NCI-H1930 (cell line): Measurements from ENCODE around the gene PLAAT3.
"Not testable (repeated sequence)": the region's sequence is repeated elsewhere in the genome, so short reads cannot be mapped to it uniquely, and the experiment has no call there.

ENCODE experiments used
- DNase-seq, 2 experiments: peaks; one replicate each; lab custom pipeline; 2025; lab: John Stamatoyannopoulos, UW

Gene PLAAT3

DNA sequence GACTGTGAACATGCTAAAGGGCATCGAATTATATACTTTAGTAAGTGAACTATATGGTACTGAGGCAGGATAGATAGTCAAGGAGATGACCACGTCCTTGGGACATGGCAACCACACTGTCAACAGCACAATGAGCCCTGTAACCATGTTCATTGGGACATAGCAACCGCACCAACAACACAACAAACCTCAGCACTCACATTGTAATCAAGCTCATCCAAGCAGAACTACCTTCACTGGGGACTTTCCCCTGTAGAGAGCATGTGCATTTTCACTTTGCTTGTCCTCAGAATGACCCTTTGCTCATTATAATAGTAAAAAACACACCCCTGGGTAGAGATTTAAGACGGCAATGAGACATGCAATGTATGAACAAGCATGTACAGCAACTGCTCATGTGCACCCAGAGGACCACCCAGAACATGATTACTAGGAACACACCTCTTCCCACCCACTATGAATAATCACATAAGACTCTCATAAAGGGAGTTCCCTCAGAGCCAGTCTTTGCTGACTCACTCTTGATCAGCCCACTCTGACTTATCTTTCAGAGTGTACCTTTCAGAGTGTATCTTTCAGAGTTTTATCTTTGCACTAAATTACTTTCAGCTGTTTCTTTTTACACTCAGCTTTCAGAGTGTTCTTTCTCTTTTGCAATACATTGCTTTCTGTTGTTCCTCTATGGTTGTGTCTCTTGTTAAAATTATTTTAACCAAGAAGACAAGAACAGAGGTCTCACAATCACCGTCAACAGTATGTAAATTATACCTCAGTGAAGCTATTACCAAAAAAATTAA is 47.0 kb downstream of the PLAAT3 start:
- DNase-seq, result peak in 1 of 2 experiments; percentile 19

DNA sequence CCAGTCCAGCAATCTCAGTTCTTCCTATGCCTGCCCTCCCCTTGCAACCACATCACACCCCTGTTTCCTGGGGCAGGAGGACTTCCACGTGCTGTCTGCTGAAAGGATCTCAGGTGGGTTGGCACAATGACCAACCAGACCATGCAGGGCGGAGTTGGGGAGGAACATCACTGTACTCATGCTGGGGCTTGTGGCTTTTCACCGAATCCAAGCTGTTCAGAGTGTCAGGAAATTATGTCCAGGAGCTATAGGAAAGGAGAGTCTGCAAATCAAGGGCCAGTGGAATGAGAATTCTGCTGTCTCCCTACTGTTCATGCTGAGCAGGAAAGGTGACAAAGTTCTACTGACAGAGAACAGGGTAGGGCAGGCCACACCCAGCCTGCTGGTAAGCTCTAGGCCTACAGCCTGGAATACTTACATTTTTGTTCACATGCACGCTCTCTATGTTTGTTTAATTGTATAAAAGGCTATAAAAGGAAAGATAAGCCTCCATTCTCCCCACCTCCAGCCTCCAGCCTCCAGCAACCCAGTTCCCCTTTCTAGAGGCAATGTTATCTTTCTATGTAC is 49.4 kb downstream of the PLAAT3 start:
- DNase-seq, result no peak

DNA sequence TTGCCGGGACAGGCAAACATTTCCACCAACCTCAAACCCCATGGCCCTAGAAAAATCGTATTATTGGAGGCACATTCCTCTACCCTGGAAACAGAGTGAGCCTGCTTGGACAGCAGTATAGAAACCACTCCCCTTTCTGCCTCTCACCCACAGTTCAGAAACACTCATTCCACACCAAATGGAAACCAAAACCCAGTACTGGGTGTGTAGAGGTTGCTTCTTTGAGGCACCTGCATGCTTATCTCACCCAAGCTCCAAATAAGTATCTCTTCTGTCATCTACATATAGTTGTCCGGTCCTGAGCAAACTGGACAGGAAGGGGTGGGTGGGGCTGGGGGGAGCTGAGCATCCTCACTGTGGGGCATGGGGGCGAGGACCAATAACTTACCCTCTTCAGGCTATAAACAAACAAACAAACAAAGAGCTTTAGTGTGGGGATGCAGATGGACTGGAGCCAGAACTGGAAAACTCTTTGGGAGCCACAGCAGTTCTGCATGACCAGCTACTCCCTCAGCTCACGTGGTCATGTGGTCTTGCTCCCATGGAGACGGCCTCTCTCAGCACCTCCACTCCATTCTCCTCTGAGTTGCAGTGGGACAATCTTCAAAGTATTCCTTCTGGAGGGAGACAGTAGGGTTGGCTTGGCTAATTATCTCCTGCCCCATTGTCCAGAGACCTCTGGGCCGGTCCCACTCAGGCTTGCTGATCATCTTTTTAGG is 50.0 kb downstream of the PLAAT3 start:
- no peak for DNase-seq

DNA sequence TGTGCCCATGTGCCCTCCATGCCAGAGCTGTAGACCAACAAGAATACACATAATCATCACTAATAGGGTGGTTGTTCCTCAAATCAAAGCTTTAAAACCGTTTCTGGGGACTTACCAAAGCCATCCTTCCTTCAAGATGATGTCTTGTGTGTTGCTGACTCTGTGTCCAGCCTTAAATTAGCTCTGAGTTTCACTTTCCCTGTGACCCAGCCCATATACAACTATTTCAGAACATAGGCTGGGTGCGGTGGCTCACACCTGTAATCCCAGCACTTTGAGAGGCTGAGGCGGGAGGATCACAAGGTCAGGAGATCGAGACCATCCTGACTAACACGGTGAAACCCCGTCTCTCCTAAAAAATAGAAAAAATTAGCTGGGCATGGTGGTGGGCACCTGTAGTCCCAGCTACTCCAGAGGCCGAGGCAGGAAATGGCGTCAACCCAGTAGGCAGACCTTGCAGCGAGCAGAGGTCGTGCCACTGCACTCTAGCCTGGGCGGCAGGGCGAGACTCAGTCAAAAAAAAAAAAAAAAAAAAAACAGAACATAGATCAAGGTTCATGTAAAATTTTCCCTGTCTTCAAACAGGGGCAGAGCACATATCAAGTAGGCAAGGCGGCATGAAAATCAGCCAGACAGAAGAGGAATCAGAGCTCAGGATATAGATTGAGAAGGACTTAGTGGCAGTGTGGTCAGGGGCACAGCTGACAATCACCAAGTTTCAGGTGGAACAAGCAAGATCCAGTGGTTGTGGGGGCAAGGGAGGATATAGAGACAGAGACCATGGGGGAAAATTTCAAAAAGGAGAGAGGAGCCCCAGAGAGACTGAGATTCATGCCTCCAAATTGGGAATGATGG is 50.8 kb downstream of the PLAAT3 start, which contains the start of gene PLAAT2:
Gene PLAAT2 (minus strand): TSS at position 179 of the 855 bp plus-strand sequence. CDS start 55 bp downstream, at position 124.
- DNase-seq, result no peak

DNA sequence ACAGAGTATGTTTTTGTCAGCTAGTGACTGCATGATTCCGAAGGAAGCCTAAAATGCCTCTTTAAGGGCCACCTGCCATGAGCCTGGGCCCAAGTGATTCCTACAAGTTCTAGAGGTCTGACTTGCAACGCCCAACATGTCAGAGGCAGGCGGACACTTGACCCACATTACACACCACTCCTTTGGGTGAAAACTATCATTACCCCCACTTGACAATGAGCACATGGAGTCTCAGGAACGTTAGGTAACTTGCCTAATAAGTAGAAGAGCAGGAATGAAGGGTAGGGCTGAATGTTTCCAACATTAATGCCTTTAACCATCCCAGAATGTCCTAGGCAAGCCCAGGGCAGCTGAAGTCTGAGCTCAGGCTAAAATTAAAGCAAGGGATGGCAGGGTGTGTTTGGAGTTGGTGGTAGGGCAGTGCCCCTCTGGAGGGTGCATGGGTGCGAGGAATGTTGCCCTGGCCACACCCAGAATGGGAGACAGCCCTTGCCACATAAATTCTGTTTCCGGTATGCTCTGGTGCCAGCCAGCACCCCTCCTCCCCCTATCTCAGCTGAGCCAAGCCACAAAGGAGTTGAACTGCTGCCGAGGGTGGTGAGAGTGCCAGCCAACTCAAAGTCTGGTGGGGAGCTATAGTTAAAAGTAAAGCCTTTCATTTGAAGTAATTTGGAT is 53.6 kb downstream of the PLAAT3 start:
- no peak for DNase-seq

DNA sequence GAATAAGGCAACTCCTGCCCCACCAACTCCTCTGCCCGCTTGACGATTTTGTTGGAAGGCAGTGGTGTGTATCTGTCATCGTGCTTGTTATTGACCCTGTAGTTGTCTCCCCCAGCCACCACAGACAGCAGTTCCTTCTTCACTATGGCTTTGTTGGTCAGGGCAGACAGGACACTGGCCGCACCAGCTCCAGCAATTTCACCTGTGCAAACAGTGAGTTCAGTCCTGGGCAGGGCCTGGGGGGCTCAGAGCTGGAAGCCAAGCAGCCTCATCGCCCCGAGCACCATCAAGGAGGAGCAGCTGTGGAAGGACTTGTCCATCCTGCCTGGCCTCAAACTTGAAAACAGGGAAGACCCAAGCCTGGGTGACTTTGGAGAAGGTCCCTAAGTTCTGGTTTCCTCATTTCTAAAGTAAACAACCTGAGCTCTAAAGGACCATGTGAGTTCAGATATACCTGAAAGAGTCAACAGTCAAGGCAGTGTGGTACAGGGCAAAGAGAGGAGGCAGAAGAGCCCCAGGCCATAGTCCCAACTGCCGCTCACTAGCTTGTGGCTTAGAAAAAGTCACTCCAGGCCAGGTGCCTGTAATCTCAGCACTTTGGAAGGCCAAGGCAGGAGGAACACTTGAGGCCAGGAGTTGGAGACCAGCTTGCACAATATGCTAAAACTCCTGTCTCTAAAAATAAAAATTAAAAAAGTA is 55.6 kb downstream of the PLAAT3 start:
- DNase-seq, result no peak

DNA sequence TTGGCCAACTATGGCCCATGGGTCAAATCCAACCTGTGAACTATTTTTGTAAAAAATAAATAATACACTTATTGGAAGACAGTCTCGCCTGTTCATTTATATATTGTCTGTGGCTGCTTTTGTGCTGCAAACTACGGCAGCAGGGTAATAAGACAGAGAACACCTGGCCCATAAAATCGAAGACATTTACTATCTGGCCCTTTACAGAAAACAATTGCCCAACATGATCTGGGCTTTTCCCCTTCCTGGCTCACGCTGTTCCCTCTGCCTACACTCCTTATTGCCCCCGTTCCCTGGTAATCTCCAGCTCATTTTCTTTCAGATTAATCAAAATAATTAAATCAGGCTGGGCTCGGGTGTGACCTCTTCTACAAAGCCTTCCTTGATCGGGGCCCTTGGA is 56.7 kb downstream of the PLAAT3 start:
- no peak for DNase-seq

DNA sequence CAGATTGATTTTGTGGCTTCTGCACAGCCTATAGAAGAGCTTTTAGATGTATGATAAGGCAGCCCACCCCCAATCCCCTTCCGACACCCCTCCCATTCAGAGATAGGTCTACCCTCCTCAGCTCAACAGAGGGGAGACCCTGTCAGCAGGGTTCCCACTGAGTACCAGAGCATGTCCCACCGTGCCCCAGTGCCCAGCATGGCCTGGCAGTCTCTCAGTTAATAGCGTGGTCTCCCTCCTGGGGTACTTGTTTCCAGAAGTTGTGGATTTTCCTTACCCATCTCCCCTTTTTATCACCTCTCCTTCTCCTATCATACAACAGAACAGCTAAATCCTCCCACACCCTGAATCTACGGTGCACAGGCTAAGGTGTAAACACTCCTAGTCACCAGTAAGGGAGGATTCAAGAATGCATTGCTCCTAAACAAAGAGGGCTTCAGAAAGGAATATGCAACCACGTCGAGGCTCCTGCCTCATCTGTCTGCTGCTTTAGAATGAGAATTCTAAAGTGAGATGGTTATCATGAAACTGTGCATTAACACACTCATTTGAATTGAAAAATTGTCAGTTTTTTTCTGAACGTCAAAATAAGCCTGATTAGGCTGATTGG is 57.7 kb downstream of the PLAAT3 start:
- no peak for DNase-seq

DNA sequence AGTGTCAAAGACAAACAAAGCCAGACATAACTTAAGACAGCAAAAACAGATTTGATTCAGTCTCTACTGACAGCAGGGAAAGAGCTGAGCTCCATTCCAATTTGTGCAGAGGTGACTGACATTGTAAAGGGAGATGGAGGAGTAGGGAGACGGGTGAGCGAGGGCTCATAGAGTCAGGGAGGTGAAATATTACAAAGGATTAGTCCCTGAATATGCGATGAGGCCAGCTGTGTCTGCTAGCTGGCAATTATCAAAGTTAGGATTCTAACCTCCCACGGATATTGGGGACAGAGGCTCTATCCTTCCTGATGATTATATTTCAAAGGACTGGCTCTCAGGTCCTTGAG is 59.4 kb downstream of the PLAAT3 start:
- no peak for DNase-seq

DNA sequence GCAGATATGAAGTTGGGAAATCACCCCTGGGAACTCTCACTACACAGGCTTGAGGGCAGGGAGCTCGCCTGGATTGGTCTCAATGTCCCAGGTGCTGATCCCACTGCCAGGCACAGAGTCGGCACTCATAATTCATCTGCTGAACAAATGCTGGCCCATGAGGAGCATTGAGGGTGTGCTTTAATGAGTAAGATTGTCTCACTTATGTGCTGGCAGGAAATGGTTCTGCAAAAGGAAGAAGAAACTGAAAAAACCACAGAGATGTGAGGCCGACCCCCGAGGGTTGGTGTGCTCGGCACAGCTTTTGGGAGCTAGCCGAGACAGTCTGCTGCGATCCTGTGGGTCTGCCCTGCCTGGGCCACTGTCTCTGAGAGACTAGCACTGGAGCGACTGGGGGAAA is 60.5 kb downstream of the PLAAT3 start:
- DNase-seq, result no peak

DNA sequence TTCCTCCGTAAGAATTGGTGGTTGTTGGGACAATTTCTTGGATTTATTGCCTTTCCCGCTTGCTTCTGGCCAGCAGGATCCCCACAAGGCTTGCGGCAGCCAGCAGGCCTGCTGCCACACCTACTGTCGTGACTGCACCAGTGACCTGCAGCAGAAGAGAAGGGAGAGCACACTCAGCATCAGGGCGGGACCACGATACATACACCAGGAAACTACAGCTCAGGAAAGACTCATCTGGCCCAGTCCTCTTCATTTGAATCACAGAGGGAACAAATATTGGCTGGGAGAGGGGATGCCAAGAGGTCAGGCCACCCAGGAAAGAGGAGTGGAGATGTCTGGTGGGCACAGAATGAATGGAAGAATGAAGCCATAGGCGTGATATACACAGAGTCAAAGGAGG is 61.3 kb downstream of the PLAAT3 start:
- no peak for DNase-seq

DNA sequence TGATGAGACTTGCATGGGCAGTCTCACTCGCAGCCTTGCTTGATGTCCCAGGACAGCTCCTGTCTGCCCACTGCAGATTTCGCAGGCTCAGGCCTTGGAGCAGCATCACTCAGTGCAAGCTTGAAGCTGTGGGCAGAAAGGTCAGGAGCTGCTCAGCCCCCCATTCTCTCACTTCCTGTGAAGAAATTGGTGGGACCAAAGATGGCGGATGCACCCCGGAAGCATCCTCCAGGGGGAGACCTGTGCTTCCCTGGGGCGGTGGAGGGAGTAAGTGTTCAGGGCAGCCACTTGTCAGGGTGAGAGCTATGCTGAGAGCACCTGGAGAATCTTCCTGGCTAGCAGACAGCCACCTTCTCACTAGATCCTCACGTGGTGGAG is 62.4 kb downstream of the PLAAT3 start:
- no peak for DNase-seq

DNA sequence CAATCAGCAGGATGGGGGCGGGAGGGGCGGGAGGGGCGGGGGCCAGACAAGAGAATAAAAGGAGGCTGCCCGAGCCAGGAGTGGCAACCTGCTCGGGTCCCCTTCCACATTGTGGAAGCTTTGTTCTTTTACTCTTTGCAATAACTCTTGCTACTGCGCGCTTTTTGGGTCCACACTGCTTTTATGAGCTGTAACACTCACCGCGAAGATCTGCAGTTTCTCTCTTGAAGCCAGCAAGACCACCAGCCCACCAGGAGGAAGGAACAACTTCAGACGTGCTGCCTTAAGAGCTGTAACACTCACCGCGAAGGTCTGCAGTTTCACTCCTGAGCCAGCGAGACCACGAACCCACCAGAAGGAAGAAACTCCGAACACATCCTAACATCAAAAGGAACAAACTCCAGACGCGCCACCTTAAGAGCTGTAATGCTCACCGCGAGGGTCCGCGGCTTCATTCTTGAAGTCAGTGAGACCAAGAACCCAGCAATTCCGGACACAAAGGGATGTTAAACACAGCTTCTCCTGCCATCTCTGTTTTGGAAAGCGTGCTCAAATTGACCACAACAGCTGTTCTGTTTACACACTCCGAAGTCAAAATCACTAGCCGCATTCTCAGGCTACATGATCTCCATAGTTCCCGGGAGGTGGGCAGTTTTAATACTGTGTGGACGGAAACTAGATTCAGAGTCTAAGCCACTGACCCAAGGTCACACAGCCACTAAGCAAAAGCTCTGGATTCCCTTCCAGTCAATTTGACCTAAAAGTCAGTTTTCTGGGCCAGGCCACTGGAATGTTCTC is 62.9 kb downstream of the PLAAT3 start:
- DNase-seq, result no peak

DNA sequence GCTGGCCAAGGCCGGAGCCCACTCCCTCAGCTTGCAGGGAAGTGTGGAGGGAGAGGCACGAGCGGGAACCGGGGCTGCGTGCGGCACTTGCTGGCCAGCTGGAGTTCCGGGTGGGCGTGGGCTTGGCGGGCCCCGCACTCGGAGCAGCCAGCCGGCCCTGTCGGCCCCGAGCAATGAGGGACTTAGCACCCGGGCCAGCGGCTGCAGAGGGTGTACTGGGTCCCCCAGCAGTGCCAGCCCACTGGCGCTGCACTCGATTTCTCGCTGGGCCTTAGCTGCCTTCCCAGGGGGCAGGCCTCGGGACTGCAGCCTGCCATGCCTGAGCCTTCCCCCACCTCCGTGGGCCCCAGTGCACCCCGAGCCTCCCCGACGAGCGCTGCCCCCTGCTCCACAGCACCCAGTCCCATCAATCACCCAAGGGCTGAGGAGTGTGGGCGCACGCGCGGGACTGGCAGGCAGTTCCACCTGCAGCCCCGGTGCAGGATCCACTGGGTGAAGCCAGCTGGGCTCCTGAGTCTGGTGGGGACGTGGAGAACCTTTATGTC is 64.0 kb downstream of the PLAAT3 start:
- DNase-seq, result not testable (repeated sequence)

DNA sequence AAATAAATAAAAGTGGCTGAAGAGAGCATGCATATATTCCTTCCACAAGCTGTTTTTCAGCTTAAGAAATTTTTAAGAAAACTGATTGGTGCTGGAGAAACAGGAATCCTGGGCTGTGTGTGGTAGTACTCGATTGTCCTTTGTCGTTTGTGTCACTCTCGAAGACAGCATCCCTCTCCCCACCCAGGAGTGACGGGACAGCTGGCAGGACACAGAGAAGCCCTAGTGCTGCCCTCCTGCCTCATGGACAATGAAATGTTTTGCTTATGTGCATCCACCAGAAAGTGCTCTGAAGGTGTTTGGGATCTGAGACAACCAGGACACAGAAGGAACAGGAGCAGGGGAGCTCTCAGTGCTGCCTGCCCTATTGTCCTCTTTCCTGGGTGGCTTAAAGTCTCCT is 64.8 kb downstream of the PLAAT3 start:
- DNase-seq, result no peak

DNA sequence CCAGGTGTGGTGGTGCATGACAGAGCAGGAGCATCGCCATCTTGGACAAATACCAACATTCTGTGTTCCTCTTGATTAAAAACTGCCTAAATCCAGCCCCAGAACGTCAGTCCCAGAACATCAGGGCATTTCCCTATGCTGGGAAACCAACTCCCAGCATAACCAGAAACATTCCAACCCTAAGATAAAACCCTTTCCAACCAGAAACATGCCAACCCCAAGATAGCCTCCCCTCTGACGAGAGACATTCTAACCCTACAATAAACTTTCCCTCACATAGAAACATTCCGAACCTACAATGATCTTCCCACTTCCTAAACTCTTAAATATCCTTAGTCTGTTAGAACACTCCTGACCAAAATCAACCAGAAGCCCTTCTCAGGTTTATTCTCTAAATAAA is 66.1 kb downstream of the PLAAT3 start:
- no peak for DNase-seq

DNA sequence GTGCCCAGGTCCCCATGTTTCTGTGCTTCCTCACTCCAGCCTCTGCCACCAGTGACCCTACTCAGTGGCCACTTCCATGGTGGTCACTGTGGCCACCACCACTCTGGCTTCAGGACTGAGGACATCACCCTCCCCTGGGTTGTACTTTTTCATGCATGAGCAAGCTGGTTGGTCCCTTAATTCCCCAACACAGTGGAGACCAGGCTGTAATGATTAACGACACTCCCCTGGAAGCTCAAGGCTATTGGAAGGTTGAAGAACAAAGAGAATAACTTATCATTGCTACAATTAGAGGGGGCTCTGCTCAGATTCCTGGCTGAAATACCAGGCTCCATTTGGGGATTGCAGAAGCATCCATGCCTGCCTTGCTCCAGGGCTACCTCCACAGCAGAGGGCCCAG is 67.2 kb downstream of the PLAAT3 start:
- DNase-seq, result no peak

DNA sequence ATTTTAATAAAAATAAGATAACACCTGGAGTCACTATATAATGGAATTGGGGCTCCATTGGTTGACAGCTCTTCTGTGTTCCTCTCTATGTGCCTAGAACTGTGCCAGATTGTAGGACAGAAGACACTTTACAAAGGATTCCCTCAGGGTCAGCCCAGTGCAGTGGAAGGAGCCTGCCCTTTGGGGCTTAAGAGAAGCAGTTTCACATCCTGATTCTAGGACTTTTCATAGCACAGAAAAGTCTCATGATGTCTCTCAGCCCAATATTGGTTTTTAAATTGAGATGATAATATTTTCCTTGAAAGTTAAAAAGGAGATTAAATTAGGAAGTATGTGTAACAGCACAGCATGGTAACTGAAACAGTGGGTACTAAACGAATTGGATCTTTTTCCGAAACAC is 70.5 kb downstream of the PLAAT3 start:
- no peak for DNase-seq

DNA sequence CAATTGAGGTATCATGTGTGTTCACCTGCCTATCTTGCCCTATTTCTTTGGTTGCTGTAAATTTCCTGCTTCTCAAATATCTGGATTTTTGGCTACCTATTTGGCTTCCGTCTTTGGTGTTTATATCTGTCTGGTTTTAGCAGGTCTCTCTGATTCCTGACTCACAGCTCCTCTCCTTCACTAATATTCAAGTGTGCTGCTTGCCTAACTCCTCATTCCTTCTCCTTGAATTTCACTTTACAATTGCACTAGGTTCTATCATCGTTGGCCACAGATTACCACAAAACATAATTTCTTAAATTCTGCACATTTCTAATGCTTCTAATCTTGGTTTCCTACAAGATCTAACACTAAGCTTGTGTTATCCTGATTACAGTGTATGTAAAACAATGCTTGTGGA is 71.7 kb downstream of the PLAAT3 start:
- DNase-seq, result not testable (repeated sequence)
